Stimulated activated CD4-positive, alpha-beta T cell treated with anti-CD3 and anti-CD28 coated beads, Interleukin-15, amount 100 ng/mL, for 48 hours (primary cell): ENCODE measurements around the gene DHRS3.
"Not testable (repeated sequence)": the region's sequence is repeated elsewhere in the genome, so short reads cannot be mapped to it uniquely, and the experiment has no call there.

Experiments used
- DNase-seq, 2 donors: peaks; one replicate each; pipeline ENCODE4 v3.0.0-alpha.2; 2020; ENCODE audit warnings: low read depth in 2 of 2

DHRS3 gene

DNA sequence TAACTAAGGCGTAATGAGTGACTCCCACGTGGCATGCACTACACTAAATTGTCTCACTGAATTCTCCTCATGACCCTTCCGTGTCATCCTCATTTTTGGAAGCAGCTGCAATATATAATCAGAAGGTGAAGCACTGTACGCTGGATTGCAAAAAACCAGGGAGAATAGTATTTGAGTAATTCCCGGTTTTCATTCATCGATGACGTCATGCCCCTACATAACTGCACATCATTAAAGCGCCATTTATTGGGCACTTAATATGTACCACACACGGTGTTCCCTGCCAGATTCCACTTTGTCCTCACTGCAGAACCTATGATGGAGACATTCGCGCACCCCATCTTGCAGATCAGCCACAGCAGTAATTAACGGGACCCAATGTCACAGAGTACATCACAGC lies 41.0 kb downstream of the DHRS3 start:
- DNase-seq, result no peak

- DNase-seq, result no peak
These were observed 43.3 kb downstream of the DHRS3 start for GRCh38 chr1:12574757-12575139.

- DNase-seq, result no peak
These were observed 44.8 kb downstream of the DHRS3 start for GRCh38 chr1:12573015-12573825.

DNA sequence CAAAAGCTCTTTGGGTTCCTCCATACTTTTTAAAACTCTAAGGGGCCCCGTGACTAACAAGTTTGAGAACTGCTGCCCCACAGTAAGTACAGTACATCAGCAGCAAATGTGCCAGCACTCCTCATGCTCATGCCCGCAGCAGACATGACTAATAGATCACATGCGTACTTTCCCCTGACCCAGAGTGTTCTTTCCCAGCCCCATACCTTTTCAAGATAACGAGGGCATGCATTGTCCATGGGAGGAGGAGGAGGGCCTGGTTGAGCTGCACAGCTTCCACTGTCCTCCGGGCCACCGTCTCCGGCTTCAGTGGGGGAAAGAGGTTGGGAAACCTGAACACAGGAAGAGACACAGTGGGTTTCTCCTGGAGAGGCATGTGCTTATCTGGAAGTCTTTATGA lies 45.5 kb downstream of the DHRS3 start:
- no peak for DNase-seq

DNA sequence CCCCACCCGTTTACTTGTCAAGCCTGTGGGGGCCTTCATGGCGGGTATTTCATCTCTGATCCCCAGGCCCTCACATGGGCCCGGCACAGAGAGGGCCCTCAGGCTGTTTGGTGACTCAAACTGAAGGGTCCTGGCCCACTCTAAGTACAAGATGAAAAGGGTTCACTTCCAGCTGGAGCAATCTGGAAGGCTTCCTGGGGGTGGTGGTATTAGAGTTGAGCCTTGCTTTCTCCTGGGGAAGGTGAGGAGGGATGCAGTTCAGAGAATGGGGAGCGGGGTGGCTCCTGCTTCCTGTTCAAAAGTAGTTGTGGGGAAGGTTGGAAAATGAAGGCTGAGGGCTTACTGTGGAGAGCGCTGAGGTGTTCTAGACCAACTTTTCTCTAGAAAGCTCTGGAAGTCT lies 47.7 kb downstream of the DHRS3 start:
- DNase-seq, result no peak

GRCh38 chr1:12568009-12568767 lies 49.8 kb downstream of the DHRS3 start:
- no peak for DNase-seq

- DNase-seq, result no peak
These were observed 50.7 kb downstream of the DHRS3 start for GRCh38 chr1:12567288-12567819.

DNA sequence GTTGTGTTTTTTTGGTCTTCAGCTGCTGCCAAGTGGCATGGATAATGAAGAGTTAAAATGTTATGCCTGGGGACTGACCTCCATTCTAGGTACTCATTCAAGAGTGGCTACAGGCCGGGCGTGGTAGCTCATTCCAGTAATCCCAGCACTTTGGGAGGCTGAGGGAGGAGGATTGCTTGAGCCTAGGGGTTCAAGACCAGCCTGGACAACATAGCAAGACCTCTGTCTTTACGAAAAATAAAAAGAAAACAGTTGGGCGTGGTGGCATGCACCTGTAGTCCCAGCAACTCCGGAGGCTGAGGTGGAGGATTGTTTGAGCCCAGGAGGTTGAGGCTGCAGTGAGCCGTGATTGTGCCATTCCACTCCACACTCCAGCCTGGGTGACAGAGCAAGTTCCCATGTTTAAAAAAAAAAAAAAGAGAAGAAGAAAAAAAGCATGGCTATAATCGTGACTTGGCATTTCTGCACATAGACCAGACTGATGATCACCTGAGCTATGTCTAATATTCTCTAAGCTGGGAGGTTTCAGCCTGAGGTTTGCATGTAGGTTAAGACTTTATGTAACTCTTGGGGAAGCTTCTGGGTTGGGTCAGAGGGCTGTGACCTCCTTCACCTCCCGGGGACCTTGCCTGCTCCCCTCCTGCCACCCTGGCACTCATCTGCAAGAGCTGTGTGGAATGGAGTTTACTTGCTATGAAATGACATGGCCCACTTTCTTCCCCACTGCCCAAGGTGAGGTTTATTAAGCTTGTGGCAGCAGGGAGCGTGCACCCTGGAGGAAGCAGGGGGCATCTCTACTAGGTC lies 51.3 kb downstream of the DHRS3 start:
- no peak for DNase-seq

DNA sequence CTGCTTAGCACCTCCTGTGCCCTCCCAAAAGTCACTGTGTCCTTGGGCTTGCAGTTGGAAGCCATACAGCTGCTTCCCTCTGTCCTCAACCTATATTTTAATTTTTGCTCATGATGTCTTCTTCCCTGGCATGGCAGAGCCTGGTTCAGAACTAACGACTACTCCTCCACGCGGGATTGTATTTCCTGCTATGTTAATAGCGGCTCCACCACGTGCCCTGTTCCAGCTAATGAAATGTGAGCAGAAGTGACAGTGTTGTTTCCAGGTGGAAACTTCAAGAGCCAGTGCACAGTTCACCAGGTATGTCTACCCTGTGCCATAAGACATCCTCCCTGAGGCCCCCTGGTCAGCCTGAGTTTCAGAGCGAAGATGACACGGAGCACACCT lies 52.1 kb downstream of the DHRS3 start:
- no peak for DNase-seq

GRCh38 chr1:12565094-12565965 lies 52.7 kb downstream of the DHRS3 start:
- DNase-seq, result no peak

- not testable (repeated sequence) for DNase-seq
These were observed 53.8 kb downstream of the DHRS3 start for GRCh38 chr1:12564251-12564650.

DNA sequence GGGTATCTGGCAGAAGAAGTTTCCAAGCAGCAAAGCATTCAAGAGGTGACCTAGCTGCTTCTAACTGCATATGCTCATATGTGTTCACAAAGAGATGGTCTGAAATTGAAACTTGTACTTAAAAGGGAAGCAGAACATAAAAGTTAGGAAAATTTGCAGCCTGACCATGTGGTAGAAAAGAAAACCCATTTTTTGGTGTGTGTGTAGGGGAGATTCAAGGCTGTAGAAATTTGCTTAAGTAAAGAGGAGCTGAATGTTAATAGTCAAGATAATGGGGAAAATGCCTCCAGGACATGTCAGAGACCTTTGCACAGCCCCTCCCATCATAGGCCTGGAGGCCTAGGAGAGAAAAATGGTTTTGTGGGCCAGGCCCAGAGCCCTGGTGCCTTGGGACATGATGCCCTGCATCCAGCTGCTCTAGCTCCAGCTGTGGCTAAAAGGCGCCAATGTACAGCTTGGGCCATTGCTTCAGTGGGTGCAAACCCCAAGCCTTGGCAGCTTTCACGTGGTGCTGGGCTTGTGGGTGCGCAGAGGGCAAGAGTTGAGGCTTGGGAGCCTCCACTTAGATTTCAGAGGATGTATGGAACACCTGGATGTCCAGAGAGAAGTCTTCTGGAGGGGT lies 54.9 kb downstream of the DHRS3 start:
- no peak for DNase-seq

GRCh38 chr1:12561121-12561520 lies 56.9 kb downstream of the DHRS3 start:
- no peak for DNase-seq

GRCh38 chr1:12556957-12557935 lies 60.8 kb downstream of the DHRS3 start:
- DNase-seq, result no peak

GRCh38 chr1:12556368-12556930 lies 61.6 kb downstream of the DHRS3 start:
- DNase-seq, result no peak

DNA sequence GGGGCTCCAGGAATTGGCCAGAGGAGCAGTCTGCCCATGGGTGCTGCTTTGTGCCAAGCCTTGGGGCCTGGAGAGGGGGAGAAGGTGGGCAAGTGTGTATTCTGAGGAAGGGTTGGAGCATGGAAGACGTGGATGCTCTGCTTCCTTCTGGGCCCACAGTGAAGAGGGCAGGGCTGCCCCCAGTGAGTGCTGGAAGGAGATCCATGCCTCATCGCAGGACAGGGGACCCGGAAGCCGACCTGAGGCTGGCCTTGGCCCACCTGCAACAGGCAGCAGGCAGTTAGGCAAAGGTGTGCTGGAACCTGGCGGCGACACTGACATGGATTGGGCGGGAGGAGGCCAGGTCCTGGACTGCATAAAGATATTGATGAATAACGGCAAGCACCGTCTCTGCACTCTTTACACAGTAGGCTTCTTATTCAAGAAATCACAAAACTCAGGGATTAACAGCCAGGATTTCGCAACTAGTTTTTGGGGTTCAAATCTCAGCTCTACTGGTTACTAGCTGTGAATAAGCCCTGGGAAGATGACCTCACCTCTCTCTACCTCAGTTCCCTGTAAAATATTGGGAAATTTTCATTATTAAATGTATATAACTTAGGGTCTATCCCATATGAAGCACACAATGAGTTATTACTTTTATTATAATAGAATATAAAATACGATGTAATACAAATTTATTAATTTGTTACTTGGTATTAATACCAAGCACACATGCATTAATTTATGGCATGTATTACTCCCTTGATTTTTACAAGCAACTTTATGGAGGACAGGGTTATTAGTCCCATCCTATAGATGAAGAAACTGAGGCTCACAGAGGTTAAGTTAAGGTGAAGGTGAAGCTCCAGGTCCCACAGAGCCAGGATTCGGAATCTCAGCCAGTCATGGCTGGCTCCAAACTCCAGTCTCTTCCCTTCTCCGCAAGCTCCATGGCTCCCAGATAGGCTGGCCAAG lies 62.3 kb downstream of the DHRS3 start:
- DNase-seq, result no peak

- no peak for DNase-seq
These were observed 63.3 kb downstream of the DHRS3 start for GRCh38 chr1:12554521-12555305.
